ENCODE results near the gene FRS3.
"Not testable (repeated sequence)": the region's sequence is repeated elsewhere in the genome, so short reads cannot be mapped to it uniquely, and the experiment has no call there.

The FRS3 gene

GRCh38 chr6:41771058-41771983 lies 8.4 kb downstream of the FRS3 start:
- POLR2A ChIA-PET: interaction anchor here (0.6 kb wide), 1 partner anchor 9 kb away, joined by 10 read pairs; no protein-coding TSS in a partner anchor
- TF ChIP-seq CTCF (IDR thresholded peaks at IDR 0.05; ENCODE audit: control extremely low read depth, extremely low read depth, low read depth, missing control alignments): no peak
- CTCF ChIA-PET: interaction anchor here (1.2 to 4.0 kb wide), 4 partner anchors 14 to 333 kb away, joined by 3 to 22 read pairs (median 5); partner anchors contain the start of gene TOMM6
- no peak for DNase-seq (ENCODE audit: extremely low spot score)

GRCh38 chr6:41770381-41771057 lies 9.2 kb downstream of the FRS3 start:
- CTCF ChIA-PET: interaction anchor here (4.0 kb wide), 1 partner anchor 16 kb away, joined by 22 read pairs; the partner anchor contains the start of gene TOMM6
- POLR2A ChIA-PET: no interaction called here
- no peak for TF ChIP-seq CTCF (IDR thresholded peaks at IDR 0.05; ENCODE audit: control extremely low read depth, extremely low read depth, low read depth, missing control alignments)
- no peak for DNase-seq (ENCODE audit: extremely low spot score)

- no peak for TF ChIP-seq CTCF (IDR thresholded peaks at IDR 0.05; ENCODE audit: control extremely low read depth, extremely low read depth, low read depth, missing control alignments)
- CTCF ChIA-PET: interaction anchor here (0.6 to 4.0 kb wide), 5 partner anchors 18 to 275 kb away, joined by 3 to 22 read pairs (median 3); partner anchors contain the start of gene TOMM6
- no peak for DNase-seq (ENCODE audit: extremely low spot score)
- POLR2A ChIA-PET: no interaction called here
Observed at GRCh38 chr6:41769376-41769775, 10.3 kb downstream of the FRS3 start.

GRCh38 chr6:41768545-41769308 lies 11.0 kb downstream of the FRS3 start:
- no peak for TF ChIP-seq CTCF (IDR thresholded peaks at IDR 0.05; ENCODE audit: control extremely low read depth, extremely low read depth, low read depth, missing control alignments)
- DNase-seq (ENCODE audit: extremely low spot score): no peak
- POLR2A ChIA-PET: no interaction called here
- CTCF ChIA-PET: interaction anchor here (0.6 to 4.0 kb wide), 10 partner anchors 9 to 275 kb away, joined by 3 to 22 read pairs (median 3); partner anchors contain the start of genes PGC and TOMM6

GRCh38 chr6:41767112-41767833 lies 12.4 kb downstream of the FRS3 start:
- POLR2A ChIA-PET: no interaction called here
- TF ChIP-seq CTCF (IDR thresholded peaks at IDR 0.05; ENCODE audit: control extremely low read depth, extremely low read depth, low read depth, missing control alignments): no peak
- no peak for DNase-seq (ENCODE audit: extremely low spot score)
- CTCF ChIA-PET: interaction anchor here (0.9 to 4.0 kb wide), 9 partner anchors 8 to 399 kb away, joined by 3 to 22 read pairs (median 4); partner anchors contain the start of genes PGC and TOMM6

GRCh38 chr6:41766043-41766664 lies 13.5 kb downstream of the FRS3 start:
- POLR2A ChIA-PET; DNase-seq (ENCODE audit: extremely low spot score): not testable (repeated sequence)
- CTCF ChIA-PET: interaction anchor here (0.9 to 1.5 kb wide), 4 partner anchors 9 to 398 kb away, joined by 3 to 4 read pairs (median 3); no protein-coding TSS in a partner anchor

All from GM10248 (cell line).